Activated T-cell treated with anti-CD3 and anti-CD28 coated beads for 48 hours (primary cell): ENCODE data around the gene SENP7.
"Not testable (repeated sequence)": the region's sequence is repeated elsewhere in the genome, so short reads cannot be mapped to it uniquely, and the experiment has no call there.

ENCODE experiments used
- DNase-seq: peaks from one replicate; pipeline ENCODE4 v3.0.0-alpha.2; 2020; ENCODE audit warnings: low read depth

Gene SENP7

GRCh38 chr3:101325393-101326134 is 187.4 kb downstream of the SENP7 start:
- DNase-seq: no peak

GRCh38 chr3:101320475-101320874 is 192.5 kb downstream of the SENP7 start, which contains the start of gene IMPG2:
IMPG2 (minus strand) TSS chr3:101320575; CDS start chr3:101320372, 203 bp downstream.
- DNase-seq: no peak

- DNase-seq: no peak
These were observed 193.5 kb downstream of the SENP7 start for GRCh38 chr3:101319531-101319930.

- DNase-seq: no peak
These were observed 200.5 kb downstream of the SENP7 start for GRCh38 chr3:101312545-101312944.

- DNase-seq: no peak
These were observed 201.3 kb downstream of the SENP7 start for GRCh38 chr3:101311676-101312075.

GRCh38 chr3:101310978-101311375 is 202.0 kb downstream of the SENP7 start:
- no peak for DNase-seq

- not testable (repeated sequence) for DNase-seq
These were observed 204.8 kb downstream of the SENP7 start for GRCh38 chr3:101308147-101308772.

GRCh38 chr3:101303836-101304235 is 209.2 kb downstream of the SENP7 start:
- no peak for DNase-seq

GRCh38 chr3:101303089-101303731 is 209.8 kb downstream of the SENP7 start:
- no peak for DNase-seq

GRCh38 chr3:101300073-101300472 is 212.9 kb downstream of the SENP7 start:
- no peak for DNase-seq

- no peak for DNase-seq
These were observed 221.0 kb downstream of the SENP7 start for GRCh38 chr3:101292027-101292426.

- no peak for DNase-seq
These were observed 224.7 kb downstream of the SENP7 start for GRCh38 chr3:101288294-101288693.

GRCh38 chr3:101284757-101285156 is 228.3 kb downstream of the SENP7 start:
- DNase-seq: no peak

- no peak for DNase-seq
These were observed 231.4 kb downstream of the SENP7 start for GRCh38 chr3:101281521-101282030.

GRCh38 chr3:101279765-101280385 is 233.1 kb downstream of the SENP7 start:
- no peak for DNase-seq

- DNase-seq: no peak
These were observed 233.8 kb downstream of the SENP7 start for GRCh38 chr3:101279162-101279561.

GRCh38 chr3:101278727-101279126 is 234.3 kb downstream of the SENP7 start:
- no peak for DNase-seq
